ENCODE data around the gene FGF14.

The FGF14 gene

DNA sequence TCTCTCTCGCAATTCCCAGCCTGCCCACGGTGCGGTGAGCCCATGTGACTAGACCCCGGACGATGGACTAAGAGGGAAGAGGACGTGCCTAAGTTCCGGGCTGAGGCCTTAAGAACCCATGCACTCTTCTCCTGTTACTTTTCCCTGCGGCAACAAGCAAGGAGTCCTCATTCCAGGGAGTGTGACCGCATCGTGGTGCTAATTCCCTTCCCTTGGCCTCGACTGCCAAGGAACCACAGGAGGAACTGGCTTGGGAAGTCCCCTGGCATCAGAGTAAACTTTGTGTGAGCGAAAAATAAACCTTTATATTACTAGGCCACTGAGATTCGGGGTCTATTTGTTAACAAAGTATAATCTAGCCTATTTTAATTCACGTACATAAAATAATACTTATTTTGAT, 34.0 kb downstream of the FGF14 start:
- no peak for DNase-seq (ENCODE audit: low spot score)

DNA sequence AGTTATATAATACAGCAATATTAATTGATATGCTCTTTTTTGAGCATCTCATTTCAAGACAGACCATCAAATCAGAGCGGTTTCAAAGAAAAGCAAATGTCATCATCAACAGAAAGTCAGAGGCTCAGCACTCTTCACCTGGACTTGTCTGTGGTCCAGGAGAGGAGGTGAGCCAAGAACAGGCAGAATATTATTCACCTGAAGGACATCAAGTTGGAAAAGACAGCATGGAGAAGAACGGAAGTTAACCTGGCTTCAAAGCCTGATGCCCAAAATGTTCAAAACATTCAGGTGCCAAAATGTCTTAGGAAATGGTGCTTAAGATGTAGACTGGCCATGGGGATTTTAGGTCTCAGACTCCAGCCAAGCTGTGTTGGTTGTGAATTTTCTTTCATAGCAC, 40.7 kb downstream of the FGF14 start:
- DNase-seq (ENCODE audit: low spot score) = no peak

DNA sequence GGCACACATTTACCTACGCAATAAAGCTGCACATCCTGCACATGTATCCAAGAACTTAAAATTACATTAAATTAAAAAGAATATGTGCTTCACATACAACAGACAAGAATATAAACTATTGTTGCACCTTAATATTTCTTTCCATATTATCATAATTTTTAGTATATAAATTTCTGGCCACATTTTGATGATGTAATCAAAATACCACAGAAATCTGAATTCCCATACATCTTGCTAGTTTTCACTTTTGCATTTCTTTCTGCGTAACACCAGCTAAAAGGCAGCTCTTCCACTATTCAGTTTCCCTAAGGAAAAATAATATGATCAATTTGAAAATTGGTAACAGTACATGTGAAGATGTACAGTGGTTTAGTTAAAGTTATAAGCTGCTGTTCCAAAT, 42.6 kb downstream of the FGF14 start:
- DNase-seq (ENCODE audit: low spot score) = no peak

GRCh38 chr13:102355251-102355650, 46.6 kb downstream of the FGF14 start:
- no peak for DNase-seq (ENCODE audit: low spot score)

DNA sequence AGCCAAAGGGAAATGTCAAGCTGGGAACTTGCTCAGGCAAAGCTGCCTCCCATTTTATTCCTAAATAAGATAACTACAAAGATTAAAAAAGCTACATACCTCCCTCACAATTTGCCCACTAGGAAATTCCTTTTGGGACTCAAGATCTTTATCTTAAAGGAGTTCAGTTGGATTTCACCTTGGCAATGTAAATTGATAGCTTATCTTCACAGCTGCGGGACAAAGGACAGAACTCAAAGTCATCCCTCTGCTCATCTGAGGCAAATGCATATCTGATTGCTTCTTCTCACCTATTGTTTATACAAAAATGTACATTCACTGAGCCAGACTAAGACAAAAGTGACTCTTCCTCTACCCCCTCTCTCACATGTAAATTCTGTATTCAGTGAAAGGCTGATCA, 47.8 kb downstream of the FGF14 start:
- no peak for DNase-seq (ENCODE audit: low spot score)

DNA sequence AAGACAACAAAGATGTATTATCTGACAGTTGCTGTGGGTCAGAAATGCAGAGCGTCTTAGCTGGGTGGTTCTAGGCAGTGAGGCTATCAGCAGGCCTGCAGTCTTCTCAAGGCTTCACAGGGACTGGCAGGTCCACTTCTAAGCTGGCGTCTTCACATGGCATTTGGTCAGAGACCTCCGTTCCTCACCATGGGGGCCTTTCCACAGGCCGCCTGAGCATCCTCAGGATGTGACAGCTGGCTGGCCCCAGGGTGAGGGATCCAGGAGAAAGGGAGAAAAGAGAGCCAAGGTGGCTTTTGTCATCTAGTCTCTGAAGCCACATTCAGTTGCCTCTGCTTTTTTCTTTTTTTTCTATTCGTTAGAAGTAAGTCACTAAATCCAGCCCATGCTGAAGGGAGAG, 50.3 kb downstream of the FGF14 start:
- DNase-seq (ENCODE audit: low spot score) = no peak

GRCh38 chr13:102347490-102347889, 54.4 kb downstream of the FGF14 start:
- DNase-seq (ENCODE audit: low spot score) = no peak

DNA sequence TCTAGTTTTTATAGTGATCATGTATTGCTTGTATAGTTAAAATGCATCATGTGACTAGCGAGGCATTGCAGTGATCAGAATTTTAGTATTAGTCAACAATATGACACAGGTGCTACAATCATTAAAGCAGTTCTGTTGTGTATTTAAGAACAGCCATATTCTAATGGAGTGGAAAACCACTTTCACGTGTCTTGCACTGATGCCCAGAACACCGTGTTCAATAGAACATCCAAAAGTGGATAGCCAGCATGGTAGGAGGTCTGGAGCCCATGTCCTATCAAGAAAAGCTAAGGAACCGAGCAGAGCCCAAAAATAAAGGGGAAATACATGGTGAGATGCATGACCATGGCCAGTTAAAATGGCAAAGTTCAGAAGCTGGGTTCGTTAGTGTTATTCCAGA, 55.1 kb downstream of the FGF14 start:
- DNase-seq (ENCODE audit: low spot score) = no peak

DNA sequence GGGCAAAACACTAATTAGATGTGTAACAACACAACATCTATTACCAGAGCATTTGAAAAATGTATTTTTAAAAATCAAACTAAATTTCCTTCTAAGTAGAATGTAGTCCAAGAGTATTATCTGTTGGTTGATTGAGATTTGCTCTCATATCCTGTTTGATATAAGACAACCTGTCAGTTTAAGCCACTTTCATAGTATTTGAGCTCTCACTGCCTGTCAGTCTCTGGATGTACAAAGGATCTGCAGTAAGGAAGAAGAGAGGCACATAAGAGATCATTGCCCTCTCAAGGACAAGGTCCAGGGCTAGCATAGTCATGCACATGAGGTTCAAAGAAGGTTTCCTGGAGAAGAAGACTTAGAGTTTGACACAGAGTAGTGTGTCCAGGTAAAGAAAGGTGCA, 57.4 kb downstream of the FGF14 start:
- DNase-seq (ENCODE audit: low spot score) = no peak

GRCh38 chr13:102333320-102334198, 68.3 kb downstream of the FGF14 start:
- DNase-seq (ENCODE audit: low spot score) = no peak

GRCh38 chr13:102328909-102329308, 72.9 kb downstream of the FGF14 start:
- no peak for DNase-seq (ENCODE audit: low spot score)

GRCh38 chr13:102327119-102327617, 74.7 kb downstream of the FGF14 start:
- no peak for DNase-seq (ENCODE audit: low spot score)

DNA sequence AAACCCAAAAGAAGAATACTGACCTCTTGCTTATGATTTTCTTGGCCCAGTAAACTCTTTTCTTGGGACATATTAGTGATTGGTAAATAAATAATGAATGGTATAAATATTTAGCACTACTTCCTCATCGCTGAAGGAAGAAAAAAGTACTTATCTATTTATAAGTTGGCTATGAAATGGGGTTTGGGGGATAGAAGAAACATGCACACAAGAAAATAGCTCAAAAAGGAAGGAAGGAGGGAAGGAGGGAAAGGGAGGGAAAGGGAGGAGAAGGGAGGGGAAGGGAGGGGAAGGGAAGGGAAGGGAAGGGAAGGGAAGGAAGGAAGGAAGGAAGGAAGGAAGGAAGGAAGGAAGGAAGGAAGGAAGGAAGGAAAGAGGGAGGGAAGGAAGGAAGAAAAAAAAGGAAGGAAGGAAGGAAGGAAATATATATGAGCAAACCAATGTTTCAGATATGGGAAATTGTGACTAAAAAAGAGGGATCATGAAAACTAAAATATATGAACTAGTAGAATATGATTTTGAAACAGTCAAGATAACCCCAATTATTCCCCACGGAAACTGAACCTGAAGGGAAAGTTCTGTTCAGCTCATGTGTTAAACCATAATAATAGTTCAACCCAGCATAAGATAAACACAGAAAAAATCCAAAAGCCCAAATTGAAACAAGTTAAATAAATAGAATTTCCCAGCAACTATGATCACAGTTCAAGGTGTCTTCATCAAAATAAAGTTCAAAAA, 75.3 kb downstream of the FGF14 start:
- DNase-seq (ENCODE audit: low spot score) = no peak

- DNase-seq (ENCODE audit: low spot score) = no peak
Observed at GRCh38 chr13:102325321-102325720, 76.5 kb downstream of the FGF14 start.

- no peak for DNase-seq (ENCODE audit: low spot score)
Observed at GRCh38 chr13:102323505-102323904, 78.3 kb downstream of the FGF14 start.

DNA sequence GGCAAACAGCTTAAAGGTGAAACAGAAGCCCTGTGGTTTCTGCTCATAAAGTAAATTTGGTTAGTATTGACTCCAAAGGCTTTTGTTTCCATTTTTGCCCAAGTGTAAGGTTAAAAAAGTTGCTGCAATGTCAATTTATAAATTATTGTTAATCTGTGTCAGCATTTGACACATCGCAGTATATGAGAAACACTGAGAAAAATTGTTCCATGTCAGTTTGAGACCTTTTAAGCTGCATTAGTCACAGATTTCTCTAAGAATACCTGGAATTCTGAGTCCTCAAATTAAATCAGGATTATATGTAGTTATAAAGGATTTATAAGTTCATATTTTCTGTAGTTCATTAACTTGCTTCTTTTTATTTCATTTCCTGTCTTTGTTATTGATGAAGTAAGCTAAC, 78.8 kb downstream of the FGF14 start:
- DNase-seq (ENCODE audit: low spot score) = no peak

DNA sequence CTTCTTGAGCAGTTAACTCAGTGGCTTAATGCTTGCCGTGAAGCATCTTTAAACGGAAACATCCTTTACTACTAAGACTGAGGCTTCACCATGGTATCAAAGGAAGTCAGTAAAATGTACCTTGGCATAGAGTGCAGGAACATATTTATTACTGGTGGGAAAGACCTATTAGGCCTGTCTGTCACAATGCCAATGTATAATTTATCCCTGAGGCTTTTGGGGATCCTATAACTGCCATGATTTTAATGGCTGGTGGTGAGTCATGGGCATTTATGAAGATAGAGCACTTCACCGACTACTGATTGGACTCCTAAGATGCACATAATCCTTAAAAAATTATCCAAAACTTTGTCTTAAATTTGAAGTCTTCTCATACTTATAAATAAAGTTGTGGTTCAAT, 79.6 kb downstream of the FGF14 start:
- DNase-seq (ENCODE audit: low spot score) = no peak

GRCh38 chr13:102318233-102318632, 83.6 kb downstream of the FGF14 start:
- DNase-seq (ENCODE audit: low spot score) = no peak

GRCh38 chr13:102317593-102317992, 84.3 kb downstream of the FGF14 start:
- DNase-seq (ENCODE audit: low spot score) = no peak

- DNase-seq (ENCODE audit: low spot score) = no peak
Observed at GRCh38 chr13:102316732-102317131, 85.1 kb downstream of the FGF14 start.

- DNase-seq (ENCODE audit: low spot score) = no peak
Observed at GRCh38 chr13:102312841-102313240, 89.0 kb downstream of the FGF14 start.

DNA sequence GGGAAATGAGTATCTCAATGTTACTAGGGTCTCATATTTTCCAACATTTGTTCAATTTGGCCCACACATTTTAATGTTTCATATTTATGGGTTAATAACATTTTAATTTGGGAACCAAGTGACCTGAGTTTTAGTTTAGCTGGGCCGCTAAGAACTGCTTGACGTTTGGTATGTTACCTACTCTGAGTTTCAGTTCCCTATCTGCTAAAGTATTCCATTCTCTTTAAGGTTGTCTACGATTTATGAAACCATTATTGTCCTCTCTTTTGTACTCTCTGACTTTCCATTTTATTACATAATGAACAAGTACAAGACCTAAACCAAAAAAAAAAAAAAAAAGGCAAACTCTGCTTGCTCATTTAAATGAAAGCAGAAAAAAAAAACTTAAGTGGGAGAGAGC, 89.9 kb downstream of the FGF14 start:
- DNase-seq (ENCODE audit: low spot score) = no peak

GRCh38 chr13:102311419-102311796, 90.4 kb downstream of the FGF14 start:
- no peak for DNase-seq (ENCODE audit: low spot score)
